ENCODE measurements around the gene CAPNS2.

CAPNS2 gene

DNA sequence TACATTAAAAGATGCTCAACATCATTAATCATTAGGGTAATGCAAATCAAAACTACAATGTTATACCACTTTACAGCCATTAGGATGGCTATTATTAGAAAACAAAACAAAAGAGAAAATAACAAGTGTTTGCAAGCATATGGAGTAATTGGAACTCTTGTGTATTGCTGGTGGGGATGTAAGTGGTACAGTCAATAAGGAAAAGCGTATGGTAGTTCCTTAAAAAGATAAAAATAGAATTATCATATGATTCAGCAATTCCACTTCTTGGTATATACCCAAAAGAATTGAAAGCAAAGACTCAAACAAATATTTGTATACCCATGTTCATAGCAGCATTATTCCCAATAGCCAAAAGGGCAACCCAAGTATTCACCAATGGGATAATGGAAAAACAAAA lies 1.4 kb upstream of the CAPNS2 start:
- no peak for DNase-seq (ENCODE audit: low spot score)
- H3K4me3 ChIP-seq: no peak overlapping the region
- H3K27ac ChIP-seq: no peak overlapping the region
- TF ChIP-seq, protein P1, sequence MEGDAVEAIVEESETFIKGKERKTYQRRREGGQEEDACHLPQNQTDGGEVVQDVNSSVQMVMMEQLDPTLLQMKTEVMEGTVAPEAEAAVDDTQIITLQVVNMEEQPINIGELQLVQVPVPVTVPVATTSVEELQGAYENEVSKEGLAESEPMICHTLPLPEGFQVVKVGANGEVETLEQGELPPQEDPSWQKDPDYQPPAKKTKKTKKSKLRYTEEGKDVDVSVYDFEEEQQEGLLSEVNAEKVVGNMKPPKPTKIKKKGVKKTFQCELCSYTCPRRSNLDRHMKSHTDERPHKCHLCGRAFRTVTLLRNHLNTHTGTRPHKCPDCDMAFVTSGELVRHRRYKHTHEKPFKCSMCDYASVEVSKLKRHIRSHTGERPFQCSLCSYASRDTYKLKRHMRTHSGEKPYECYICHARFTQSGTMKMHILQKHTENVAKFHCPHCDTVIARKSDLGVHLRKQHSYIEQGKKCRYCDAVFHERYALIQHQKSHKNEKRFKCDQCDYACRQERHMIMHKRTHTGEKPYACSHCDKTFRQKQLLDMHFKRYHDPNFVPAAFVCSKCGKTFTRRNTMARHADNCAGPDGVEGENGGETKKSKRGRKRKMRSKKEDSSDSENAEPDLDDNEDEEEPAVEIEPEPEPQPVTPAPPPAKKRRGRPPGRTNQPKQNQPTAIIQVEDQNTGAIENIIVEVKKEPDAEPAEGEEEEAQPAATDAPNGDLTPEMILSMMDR (IDR thresholded peaks at IDR 0.05): no peak

DNA sequence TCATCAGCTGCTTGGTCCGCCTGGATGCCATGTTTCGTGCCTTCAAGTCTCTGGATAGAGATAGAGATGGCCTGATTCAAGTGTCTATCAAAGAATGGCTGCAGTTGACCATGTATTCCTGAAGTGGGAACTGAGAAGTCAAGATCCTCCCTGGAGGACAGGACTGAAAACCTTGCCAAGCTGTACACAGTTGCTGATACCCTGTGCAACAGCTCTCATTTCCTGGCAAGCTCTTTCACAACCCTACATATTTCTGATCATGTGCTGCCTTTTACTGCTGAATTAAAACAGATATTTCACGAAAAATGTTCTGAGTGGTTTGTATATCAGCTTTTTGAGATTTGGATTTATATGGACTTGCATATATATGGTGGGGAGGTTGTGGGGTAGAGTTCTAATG lies 898 bp downstream of the CAPNS2 start:
- TF ChIP-seq, protein P1 (IDR thresholded peaks at IDR 0.05): no peak
- Histone ChIP-seq H3K27ac (no peak overlapping the region), H3K4me3 (no peak overlapping the region)
- DNase-seq (ENCODE audit: low spot score): no peak

DNA sequence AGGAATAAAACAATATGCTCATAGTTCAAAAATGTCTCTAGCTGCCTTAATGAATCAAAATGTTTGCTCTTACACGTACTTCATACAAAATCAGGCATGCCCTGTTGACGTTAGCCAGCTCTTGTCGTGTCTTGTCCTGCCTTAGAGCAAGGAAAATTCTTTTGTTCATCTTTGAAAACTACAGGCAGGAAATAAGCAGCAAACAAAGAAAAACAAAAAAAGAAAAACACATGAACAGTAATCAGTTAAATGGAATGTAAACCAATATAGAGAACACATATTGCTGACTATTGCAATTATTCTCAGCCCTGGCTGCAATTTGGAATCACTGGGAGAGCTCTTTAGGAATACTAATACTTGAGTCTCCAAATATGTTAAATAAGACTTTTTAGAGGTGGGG lies 1.7 kb downstream of the CAPNS2 start:
- TF ChIP-seq, protein P1 (IDR thresholded peaks at IDR 0.05): no peak
- Histone ChIP-seq H3K4me3 (no peak overlapping the region), H3K27ac (no peak overlapping the region)
- DNase-seq (ENCODE audit: low spot score): no peak

DNA sequence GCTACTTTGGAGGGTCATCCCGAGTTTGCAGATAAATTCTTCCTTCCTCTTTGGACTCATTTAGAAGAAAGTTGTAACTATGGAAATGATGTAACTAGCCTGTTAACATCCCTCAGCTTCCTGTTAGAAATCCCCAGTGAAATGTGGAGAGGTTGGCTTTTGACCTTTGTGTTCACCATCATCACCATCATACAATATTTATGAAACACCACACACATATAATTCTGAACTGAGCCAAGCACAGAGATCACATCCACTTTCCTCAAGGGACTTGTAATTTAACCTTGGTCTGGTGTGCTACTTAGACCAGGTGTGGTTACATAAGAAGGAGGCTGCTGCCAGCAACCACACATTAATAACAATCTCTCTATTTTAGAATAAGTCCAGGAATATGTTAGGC lies 2.5 kb downstream of the CAPNS2 start:
- Histone ChIP-seq H3K27ac (no peak overlapping the region), H3K4me3 (no peak overlapping the region)
- DNase-seq (ENCODE audit: low spot score): no peak
- TF ChIP-seq, protein P1 (IDR thresholded peaks at IDR 0.05): no peak

DNA sequence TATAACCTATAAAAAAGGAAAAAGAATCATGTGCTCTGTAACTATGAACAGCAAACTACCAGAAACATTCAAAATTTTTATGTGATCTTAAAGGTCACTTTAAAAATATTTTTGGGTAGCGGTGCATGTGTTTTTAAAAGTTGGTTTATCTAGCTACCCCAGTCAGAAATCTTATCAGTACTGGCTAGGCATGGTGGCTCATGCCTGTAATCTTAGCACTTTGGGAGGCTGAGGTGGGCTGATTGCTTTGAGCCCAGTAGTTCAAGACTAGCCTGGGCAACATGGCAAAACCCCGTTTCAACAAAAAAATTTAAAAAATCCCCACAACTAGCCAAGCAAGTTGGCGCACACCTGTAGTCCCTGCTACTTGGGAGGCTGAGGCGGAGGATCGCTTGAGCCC lies 3.7 kb downstream of the CAPNS2 start:
- TF ChIP-seq, protein P1 (IDR thresholded peaks at IDR 0.05): no peak
- DNase-seq (ENCODE audit: low spot score): no peak

DNA sequence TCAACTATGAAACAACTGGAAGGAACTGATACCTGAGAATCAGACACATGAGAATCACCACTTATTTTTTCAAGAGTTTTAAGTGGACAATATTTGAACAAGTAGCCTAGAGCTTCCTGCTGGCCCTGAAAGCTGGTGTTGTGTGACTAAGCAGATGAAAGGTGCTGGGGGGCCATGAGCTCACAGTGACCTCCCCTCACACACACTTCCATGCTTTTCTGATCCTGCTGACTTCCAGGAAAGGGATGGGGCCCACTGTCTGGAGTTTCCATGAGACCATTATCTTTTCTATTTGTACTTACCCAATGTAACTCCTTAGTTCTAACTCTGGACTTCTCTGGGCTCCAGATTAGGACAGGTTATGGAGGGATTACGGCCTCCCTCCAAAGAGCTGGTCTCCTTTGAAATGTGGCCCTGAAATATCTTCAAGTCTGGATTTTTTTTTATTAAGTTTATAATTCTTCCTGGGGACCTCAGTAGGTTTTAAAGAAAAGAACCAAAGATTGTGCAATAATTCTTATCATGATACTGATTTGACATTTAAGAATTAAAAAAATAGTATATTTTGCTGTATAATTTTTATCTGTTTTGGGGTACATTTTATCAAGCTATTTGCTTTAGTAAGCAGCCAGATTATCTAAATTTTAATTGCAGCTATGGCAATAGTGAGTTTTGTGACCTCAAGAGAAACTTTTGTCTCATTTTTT lies 4.9 kb downstream of the CAPNS2 start:
- Histone ChIP-seq H3K4me3 (no peak overlapping the region), H3K27ac (no peak overlapping the region)
- DNase-seq (ENCODE audit: low spot score): no peak
- TF ChIP-seq, protein P1 (IDR thresholded peaks at IDR 0.05): no peak

More for the DNA sequence above, 3.7 kb downstream of the CAPNS2 start:
- no peak overlapping the region for H3K27ac ChIP-seq
- no peak overlapping the region for H3K4me3 ChIP-seq

DNA sequence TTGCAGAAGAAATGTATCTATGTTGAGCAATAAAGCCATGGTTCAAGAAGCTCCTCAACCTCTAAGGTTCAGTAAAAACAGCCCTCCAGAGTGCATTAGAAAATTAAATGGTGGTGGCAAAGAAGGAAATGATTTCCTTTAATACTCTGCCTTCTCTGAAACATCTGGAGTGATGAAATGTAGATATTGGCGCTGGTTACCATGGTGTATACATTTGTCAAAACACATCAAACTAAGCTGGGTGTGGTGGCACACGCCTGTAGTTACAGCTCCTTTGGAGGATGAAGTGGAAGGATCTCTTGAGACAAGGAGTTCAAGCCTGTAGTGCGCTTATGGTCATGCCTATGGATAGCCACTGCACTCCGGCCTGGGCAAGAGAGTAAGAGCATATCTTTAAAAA lies 6.0 kb downstream of the CAPNS2 start:
- no peak for DNase-seq (ENCODE audit: low spot score)
- TF ChIP-seq, protein P1 (IDR thresholded peaks at IDR 0.05): no peak
- H3K4me3 ChIP-seq: no peak overlapping the region
- no peak overlapping the region for H3K27ac ChIP-seq
